ENCODE measurements around the gene ARFRP1. TPM values are rescaled to one million over a fixed set of nuclear protein-coding genes. Genes with fewer than 3 reads are reported as not detected.
"Not testable (repeated sequence)": the region's sequence is repeated elsewhere in the genome, so short reads cannot be mapped to it uniquely, and the experiment has no call there.

Gene ARFRP1
- total and polyA plus RNA-seq, 7 donors = 26.8 to 70.2 (median 38.7) TPM

- H3K27me3 ChIP-seq = peaks cover 0 to 1% (median 0%) of the 10 kb centered on the region in 3 donors
- no peak for TF ChIP-seq POLR2AphosphoS5 (IDR thresholded peaks at IDR 0.05)
- TF ChIP-seq EP300 (IDR thresholded peaks at IDR 0.05) = no peak
- TF ChIP-seq POLR2A (IDR thresholded peaks at IDR 0.05) = no peak
- no peak for TF ChIP-seq CTCF (IDR thresholded peaks at IDR 0.05)
- DNase-seq = peak; percentile 37
- intact Hi-C loops (cut with DNase I) = no loop called here
- peaks cover 0 to 4% (median 1%) of the 10 kb centered on the region in 4 donors for H3K4me1 ChIP-seq
- H3K36me3 ChIP-seq = peaks cover 7 to 35% (median 20%) of the 10 kb centered on the region in 4 donors
- no peak overlapping the region for H3K27ac ChIP-seq
- 87 to 92% methylated on average over 38 of the region's 38 CpGs for WGBS, 2 donors
- no peaks in the 10 kb centered on the region for H3K9me3 ChIP-seq
- H3K4me3 ChIP-seq = no peak overlapping the region
Measured at GRCh38 chr20:63732118-63733095, 24.6 kb upstream of the ARFRP1 start.

- DNase-seq = no peak
- Histone ChIP-seq H3K27me3 (no peaks in the 10 kb centered on the region), H3K9me3 (no peaks in the 10 kb centered on the region), H3K27ac (no peak overlapping the region), H3K36me3 (peaks cover 7 to 34% (median 20%) of the 10 kb centered on the region in 4 donors), H3K4me1 (no peaks in the 10 kb centered on the region), H3K4me3 (no peak overlapping the region)
- no peak for TF ChIP-seq EP300 (IDR thresholded peaks at IDR 0.05)
- no peak for TF ChIP-seq POLR2AphosphoS5 (IDR thresholded peaks at IDR 0.05)
- TF ChIP-seq POLR2A (IDR thresholded peaks at IDR 0.05) = no peak
- no peak for TF ChIP-seq CTCF (IDR thresholded peaks at IDR 0.05)
- WGBS, 2 donors = 82 to 83% methylated on average over 5 of the region's 5 CpGs
- intact Hi-C loops (cut with DNase I) = no loop called here
Measured at GRCh38 chr20:63731410-63731809, 23.6 kb upstream of the ARFRP1 start.

GRCh38 chr20:63730189-63730733 lies 22.5 kb upstream of the ARFRP1 start:
- intact Hi-C loops (cut with DNase I); H3K4me1 ChIP-seq; H3K4me3 ChIP-seq; H3K27me3 ChIP-seq; H3K9me3 ChIP-seq: not testable (repeated sequence)
- DNase-seq = peak; percentile 38
- 76 to 89% methylated on average over 18 of the region's 18 CpGs for WGBS, 2 donors
- Histone ChIP-seq H3K27ac (peak overlapping the region in 1 of 4 donors; percentile 2), H3K36me3 (peaks cover 3 to 27% (median 18%) of the 10 kb centered on the region in 4 donors)

- WGBS, 2 donors = 87 to 89% methylated on average over 2 of the region's 2 CpGs
- peaks cover 0 to 12% (median 5%) of the 10 kb centered on the region in 4 donors for H3K9me3 ChIP-seq
- H3K27me3 ChIP-seq; H3K4me3 ChIP-seq; H3K4me1 ChIP-seq; intact Hi-C loops (cut with DNase I); DNase-seq; H3K27ac ChIP-seq: not testable (repeated sequence)
- peaks cover 0 to 42% (median 12%) of the 10 kb centered on the region in 4 donors for H3K36me3 ChIP-seq
Measured at GRCh38 chr20:63722967-63723622, 15.3 kb upstream of the ARFRP1 start.

GRCh38 chr20:63718996-63719395 lies 11.2 kb upstream of the ARFRP1 start:
- DNase-seq = no peak
- Histone ChIP-seq H3K4me1 (no peaks in the 10 kb centered on the region), H3K27me3 (no peaks in the 10 kb centered on the region), H3K4me3 (no peak overlapping the region), H3K36me3 (peaks cover 0 to 68% (median 20%) of the 10 kb centered on the region in 4 donors), H3K27ac (no peak overlapping the region), H3K9me3 (peaks cover 0 to 8% (median 2%) of the 10 kb centered on the region in 4 donors)
- TF ChIP-seq POLR2A (IDR thresholded peaks at IDR 0.05) = no peak
- TF ChIP-seq POLR2AphosphoS5 (IDR thresholded peaks at IDR 0.05) = no peak
- intact Hi-C loops (cut with DNase I) = no loop called here
- 96 to 98% methylated on average over 2 of the region's 2 CpGs for WGBS, 2 donors

- Histone ChIP-seq H3K36me3 (peaks cover 0 to 89% (median 14%) of the 10 kb centered on the region in 4 donors), H3K27me3 (no peaks in the 10 kb centered on the region), H3K27ac (no peak overlapping the region), H3K4me3 (no peak overlapping the region), H3K4me1 (no peaks in the 10 kb centered on the region), H3K9me3 (peaks cover 0 to 8% (median 2%) of the 10 kb centered on the region in 4 donors)
- WGBS, 2 donors = 97 to 99% methylated on average over 5 of the region's 5 CpGs
- TF ChIP-seq POLR2A (IDR thresholded peaks at IDR 0.05) (no peak), CTCF (IDR thresholded peaks at IDR 0.05) (no peak), POLR2AphosphoS5 (IDR thresholded peaks at IDR 0.05) (no peak), EP300 (IDR thresholded peaks at IDR 0.05) (no peak)
- intact Hi-C loops (cut with DNase I) = no loop called here
- no peak for DNase-seq
Measured at GRCh38 chr20:63714858-63715257, 7.1 kb upstream of the ARFRP1 start.
